ENCODE data around the gene CNFN.

Gene CNFN, protein sequence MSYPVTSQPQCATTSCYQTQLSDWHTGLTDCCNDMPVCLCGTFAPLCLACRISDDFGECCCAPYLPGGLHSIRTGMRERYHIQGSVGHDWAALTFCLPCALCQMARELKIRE

DNA sequence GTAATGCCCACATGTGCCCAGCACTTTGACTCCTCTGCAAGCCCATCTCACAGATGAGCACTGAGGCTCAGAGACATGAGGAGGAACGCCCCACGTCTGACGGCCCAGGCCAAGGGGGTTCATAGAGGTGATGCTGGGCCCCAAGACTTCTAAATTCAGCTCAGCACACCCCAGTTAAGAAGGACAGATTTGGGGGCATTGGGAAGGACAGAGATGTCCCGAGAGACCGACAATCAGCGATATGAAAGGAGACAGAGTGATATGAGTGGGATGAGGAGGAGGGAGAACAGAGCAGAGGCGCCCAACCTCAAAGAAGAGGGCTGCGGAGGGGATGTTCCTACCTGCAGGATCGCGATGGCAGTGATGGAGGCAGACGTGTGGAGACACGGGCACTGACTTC, at the start of gene CNFN:
Gene CNFN, minus strand, starts transcription at position 399 of the 400 bp plus-strand sequence. CDS start 1,260 bp downstream, outside the sequence.
- DNase-seq: no peak

- no peak for DNase-seq
Measured at GRCh38 chr19:42436006-42436405, 45.9 kb upstream of the CNFN start.

- no peak for DNase-seq
Measured at GRCh38 chr19:42435316-42435715, 45.2 kb upstream of the CNFN start.

DNA sequence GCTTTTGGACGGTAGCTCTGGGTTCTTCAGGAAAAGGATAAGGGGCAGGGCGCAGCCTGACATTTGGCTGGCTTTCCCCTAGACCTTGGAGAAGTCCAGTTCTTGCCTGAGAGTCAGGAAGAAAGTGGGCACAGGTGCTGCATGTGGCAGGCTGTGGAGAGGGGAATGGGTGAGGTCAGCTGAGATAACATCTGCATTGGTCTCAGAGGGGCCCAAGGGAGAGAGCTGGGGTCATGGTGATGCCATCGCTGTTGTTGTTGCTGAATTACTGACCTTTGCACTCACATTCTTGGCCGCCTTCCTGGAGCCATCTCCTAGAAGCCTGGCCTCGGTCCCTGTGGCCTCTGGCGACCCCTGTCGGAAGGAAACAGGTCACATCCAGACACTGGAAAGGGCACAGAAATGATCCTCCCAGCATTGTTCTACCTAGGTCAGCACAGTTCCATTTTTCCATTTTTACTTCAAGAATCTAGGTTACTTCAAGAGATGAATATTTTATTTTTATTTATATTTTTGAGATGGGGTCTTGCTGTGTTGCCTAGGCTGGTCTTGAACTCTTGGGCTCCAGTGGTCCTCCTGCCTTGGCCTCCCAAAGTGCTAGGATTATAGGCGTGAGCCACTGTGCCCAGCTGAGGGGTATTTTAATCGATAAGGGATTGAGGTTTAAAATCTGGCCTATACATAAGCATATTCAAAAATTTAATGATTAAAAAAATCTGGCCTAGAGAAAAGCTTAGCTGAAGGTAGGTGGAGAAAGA, 43.6 kb upstream of the CNFN start:
- peak; percentile 55 for DNase-seq

DNA sequence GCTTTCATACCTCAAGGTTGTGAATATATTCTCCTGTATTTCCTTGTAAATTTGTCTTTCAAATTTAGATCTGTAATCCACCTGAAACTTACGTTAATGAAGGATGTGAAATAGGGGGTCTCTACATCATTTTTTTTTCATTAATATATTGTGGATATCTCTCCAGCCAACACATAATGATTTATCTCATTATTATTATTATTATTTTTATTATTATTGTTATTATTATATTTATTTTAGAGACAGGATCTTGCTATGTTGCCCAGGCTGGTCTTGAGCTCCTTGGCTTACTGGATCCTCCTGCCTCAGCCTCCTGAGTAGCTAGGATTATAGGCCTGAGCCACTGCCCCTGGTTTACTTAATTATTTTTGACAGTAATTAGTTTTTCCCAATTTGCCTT, 41.4 kb upstream of the CNFN start:
- DNase-seq: no peak

GRCh38 chr19:42428676-42429075, 38.6 kb upstream of the CNFN start:
- DNase-seq: no peak

DNA sequence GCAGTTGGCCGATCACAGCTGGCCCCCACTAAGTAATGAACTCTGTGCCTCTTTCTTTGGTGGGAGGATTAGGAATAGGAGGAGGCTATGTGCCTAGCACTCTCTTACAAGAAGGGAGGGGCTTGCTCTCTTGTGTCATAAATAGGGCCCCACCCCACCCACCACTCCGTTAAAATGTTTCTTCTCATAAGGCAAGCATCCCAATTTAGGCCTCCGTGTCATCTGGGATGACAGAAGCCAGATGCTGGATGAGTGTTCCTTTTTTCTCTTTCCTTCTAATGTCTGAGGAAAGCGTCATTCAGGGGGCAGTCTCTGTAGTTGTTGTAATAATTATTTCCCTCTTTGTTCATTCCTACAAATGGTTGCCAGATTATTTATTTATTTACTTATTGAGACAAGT, 37.2 kb upstream of the CNFN start, which contains the start of gene LIPE:
Gene LIPE, minus strand, starts transcription at position 76 of the 400 bp plus-strand sequence. CDS start 239 bp downstream, outside the sequence.
- no peak for DNase-seq

DNA sequence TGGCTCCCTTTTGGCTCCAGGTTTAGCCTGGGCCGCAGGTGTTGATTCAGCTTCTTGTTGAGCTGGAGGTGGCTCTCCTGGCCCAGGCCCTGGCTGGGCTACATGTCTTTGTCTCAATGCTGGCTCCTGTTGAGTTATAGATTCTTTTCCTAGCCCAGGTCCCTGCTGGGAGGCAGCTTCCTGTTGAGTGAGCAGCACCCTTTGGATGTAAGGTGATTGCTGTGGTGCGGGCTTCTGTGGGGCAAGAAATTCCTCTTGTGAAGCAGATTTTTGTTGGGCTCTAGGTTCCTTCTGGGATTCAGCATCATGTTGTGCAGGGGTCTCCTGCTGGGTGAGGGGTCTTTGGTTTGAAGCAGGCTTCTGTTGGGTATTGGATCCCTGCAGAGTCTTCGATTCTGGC, 36.5 kb upstream of the CNFN start:
- no peak for DNase-seq

DNA sequence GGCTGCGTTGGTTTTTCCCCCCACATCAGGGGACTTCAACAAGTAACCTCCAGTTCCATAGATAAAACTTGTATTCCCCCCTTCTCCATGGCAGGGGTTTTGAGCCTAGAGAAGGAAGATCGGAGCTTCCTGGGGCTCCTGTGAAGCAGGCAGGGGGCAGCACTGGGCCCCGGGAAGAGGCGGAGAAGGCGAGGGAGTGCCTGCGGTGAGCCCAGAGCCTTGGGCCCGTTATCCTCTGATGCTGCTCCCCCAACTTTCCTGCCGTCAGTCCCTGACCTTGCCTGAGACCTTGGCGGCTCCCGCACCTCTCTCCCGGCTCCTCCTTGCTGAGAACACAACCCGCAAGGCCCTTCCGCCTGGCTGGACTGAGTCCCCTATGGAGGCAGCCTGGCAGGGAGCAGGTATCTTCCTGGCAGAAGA, 34.6 kb upstream of the CNFN start:
- no peak for DNase-seq

GRCh38 chr19:42424345-42424707, 34.2 kb upstream of the CNFN start:
- DNase-seq: no peak

DNA sequence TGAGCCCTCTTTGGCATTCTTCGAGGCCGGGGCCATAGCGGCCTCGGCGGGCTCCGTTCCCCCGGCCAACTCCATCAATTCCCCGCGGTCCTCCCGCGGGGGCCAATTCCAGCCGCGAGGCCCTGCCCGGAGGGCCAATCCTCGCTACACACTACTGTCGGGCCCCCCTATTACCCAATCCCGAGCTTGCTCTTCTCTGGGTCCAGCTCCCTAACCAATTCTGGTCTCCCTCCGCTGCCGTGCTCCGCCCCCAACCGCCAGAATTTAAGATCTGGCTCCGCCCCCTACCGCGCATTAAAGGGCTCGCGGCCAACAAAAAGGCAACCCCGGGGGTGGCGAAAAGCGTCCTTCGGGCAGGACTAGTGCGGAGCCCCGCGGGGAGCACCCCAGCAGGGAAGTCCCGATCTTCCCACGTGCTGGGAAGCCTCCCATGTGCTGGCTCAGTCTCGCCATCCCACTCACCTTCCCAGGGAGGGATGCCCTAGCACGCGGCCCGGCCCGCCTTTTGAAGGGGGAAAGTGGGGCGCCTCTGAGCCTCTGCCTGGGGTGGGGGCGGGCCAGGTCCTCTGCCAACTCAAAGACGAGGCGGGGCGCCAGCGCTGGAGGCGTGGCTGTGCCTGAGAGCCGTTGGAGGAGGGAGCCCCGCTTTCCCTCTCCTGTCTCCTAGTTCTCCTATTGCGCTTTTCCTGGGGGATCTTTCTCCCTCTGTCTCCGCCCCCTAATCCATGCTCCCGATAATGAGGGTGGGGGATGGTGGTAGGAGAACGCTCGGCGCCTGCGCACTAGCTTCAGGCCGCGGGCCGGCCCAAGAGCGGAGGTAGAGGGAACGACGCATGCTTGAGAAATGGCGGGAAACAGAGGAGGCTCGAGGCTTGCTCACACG, 33.6 kb upstream of the CNFN start:
- DNase-seq: peak; percentile 92

DNA sequence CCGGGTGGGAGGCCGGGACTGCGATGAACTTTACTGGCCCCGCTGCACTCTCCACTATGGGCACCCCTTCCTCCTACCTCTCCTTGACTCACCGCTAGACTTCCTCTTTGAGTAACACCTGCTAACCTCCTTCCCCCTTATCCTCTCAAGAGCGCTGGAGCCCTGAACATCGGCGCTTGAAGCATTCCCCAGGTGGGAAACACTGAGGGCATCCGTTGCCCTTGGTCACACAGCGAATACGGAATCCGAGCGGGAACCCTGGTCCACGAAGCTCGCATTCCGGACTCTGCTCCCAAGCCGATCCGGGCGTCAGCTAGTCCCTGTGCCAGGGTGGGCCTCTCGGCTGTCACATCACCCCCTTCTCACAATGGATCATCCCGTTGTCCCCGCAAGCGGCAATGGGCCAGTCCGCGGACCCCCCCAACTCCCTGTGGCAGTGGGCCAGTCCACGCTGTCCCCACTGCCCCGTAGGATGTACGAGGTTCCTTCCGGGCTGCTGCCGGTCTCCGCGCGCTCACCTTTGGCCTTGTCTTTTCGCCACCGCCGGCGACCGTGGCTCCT, 32.9 kb upstream of the CNFN start:
- peak; percentile 46 for DNase-seq

GRCh38 chr19:42422092-42422900, 32.2 kb upstream of the CNFN start:
- no peak for DNase-seq

DNA sequence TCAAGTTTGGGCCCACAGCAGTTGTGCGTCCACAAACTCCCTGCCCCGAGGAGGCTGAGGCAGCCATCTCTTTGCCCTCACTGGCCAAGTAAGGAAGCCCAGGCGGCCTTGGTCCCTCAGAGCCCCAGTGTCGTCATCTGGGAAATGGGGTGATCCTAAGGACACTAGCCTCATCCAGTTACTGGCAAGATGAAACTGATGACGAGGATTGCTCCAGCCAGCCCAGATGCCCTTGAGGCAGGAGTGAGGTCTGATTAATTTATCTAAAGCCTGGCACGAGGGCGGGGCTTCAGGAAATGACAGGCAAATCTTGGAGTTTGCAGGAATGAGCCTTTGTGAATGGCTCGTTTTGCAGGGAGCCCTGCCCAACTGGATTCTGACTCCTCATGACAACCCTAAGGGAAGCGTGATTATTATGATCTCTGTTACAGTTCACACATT, 31.5 kb upstream of the CNFN start:
- DNase-seq: no peak

- DNase-seq: no peak
Measured at GRCh38 chr19:42421101-42421500, 31.0 kb upstream of the CNFN start.

- DNase-seq: peak; percentile 71
Measured at GRCh38 chr19:42420055-42420544, 30.0 kb upstream of the CNFN start.

DNA sequence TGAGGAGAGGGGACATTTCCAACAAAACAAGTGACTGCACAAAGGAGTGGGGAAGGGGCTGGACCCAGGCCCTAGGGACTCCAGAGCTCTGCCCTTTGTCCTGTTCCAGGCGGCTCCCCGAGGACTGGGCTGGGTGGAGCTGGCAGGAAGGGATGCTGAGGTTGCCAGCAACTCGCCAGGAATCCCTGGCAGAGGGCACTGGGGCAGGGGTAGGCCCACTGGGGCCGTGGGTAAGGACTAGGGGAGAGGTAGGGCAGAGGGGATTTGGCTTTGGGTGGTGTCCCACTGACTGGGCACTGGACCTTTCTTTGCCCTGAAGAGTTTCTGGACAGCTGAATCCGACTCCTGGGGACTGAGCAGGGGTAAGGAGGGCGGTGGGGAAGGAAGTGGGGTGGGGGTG, 29.2 kb upstream of the CNFN start:
- DNase-seq: no peak

- DNase-seq: no peak
Measured at GRCh38 chr19:42412661-42413076, 22.6 kb upstream of the CNFN start.

DNA sequence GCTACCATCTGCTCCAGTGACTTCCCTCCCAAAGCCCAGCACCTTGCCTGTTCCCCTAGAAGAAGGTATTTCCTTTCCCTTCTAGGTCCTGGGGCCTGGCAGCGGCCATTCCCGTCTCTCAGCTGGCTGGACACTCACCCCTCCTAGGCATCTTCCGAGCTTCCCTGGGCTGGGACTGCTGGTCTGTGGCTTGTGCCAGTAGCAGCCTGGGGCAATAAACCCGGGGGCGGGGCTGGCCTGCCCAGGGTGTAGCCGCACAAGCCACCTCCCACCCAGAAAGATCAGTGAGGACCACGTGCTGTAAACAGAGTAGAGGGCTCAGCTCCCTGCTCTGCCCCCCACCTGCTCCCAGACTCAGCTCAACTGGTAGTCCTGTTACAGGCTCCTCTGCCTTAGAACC, 22.1 kb upstream of the CNFN start:
- DNase-seq: no peak

- DNase-seq: no peak
Measured at GRCh38 chr19:42411581-42412178, 21.6 kb upstream of the CNFN start.

DNA sequence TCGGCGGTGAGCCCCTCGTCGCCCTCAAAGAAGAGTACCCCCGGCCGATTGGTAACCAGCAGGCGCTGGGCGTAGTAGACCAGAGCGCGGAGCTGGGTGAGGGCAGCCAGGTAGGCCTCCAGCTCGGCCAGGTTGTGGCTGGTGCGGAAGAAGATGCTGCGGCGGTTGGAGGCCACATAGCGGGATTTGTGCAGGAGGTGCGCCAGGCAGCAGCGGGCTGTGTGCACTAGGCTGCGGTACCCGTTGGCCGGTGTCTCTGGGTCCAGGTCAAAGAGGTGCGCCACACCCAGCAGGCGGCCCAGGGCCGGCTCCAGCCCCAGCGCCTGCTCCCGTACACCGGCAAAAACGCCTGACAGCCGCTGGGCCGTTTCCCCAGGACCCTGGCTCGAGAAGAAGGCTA, 20.3 kb upstream of the CNFN start:
- no peak for DNase-seq

GRCh38 chr19:42409477-42409876, 19.4 kb upstream of the CNFN start:
- no peak for DNase-seq

Data from activated effector memory CD4-positive, alpha-beta T cell treated with Interleukin-2 at 50 U/mL for 16 hours (primary cell).